ENCODE measurements around the gene FGF9.

Gene FGF9

GRCh38 chr13:21641629-21642028, 29.2 kb upstream of the FGF9 start:
- TF ChIP-seq ZFX (IDR thresholded peaks at IDR 0.05) (no peak), CTCF (conservative IDR thresholded peaks at IDR 0.05) (no peak)

GRCh38 chr13:21657538-21657937, 13.3 kb upstream of the FGF9 start:
- H3K27ac ChIP-seq: no peak overlapping the region
- no peak for TF ChIP-seq ZFX (IDR thresholded peaks at IDR 0.05)
- TF ChIP-seq CTCF (conservative IDR thresholded peaks at IDR 0.05): no peak

More at GRCh38 chr13:21641629-21642028, 29.2 kb upstream of the FGF9 start:
- H3K27ac ChIP-seq: no peak overlapping the region

GRCh38 chr13:21659087-21659486, 11.8 kb upstream of the FGF9 start:
- no peak overlapping the region for H3K27ac ChIP-seq
- no peak for TF ChIP-seq CTCF (conservative IDR thresholded peaks at IDR 0.05)
- TF ChIP-seq ZFX (IDR thresholded peaks at IDR 0.05): no peak

- TF ChIP-seq ZFX (IDR thresholded peaks at IDR 0.05) (no peak), CTCF (conservative IDR thresholded peaks at IDR 0.05) (no peak)
- H3K27ac ChIP-seq: no peak overlapping the region
Observed at GRCh38 chr13:21661097-21661909, 9.6 kb upstream of the FGF9 start.

- TF ChIP-seq ZFX (IDR thresholded peaks at IDR 0.05) (no peak), CTCF (conservative IDR thresholded peaks at IDR 0.05) (no peak)
- no peak overlapping the region for H3K27ac ChIP-seq
Observed at GRCh38 chr13:21663197-21663596, 7.7 kb upstream of the FGF9 start.

GRCh38 chr13:21668732-21669275, 2.1 kb upstream of the FGF9 start:
- H3K27ac ChIP-seq: no peak overlapping the region
- TF ChIP-seq ZFX (IDR thresholded peaks at IDR 0.05): no peak
- TF ChIP-seq CTCF (conservative IDR thresholded peaks at IDR 0.05): no peak
